Stimulated activated naive CD8-positive, alpha-beta T cell treated with anti-CD3 and anti-CD28 coated beads, Interleukin-15, Interleukin-2, amounts not matched to agents 100 ng/mL and 50 ng/mL, for 24 hours (primary cell): ENCODE data around the gene NOTCH1.

Experiments
- H3K27ac Mint-ChIP-seq: one replicate; pipeline ENCODE4 v1.8.0; 2021; ENCODE audit warnings: mild to moderate bottlenecking, mixed read lengths
- H3K27me3 Mint-ChIP-seq: one replicate; pipeline ENCODE4 v1.8.0; 2021; ENCODE audit warnings: mixed read lengths
- H3K36me3 Mint-ChIP-seq: one replicate; pipeline ENCODE4 v1.8.0; 2021; ENCODE audit warnings: low read depth, mixed read lengths
- H3K4me1 Mint-ChIP-seq: one replicate; pipeline ENCODE4 v1.8.0; 2021; ENCODE audit warnings: low read depth, mixed read lengths
- H3K4me3 Mint-ChIP-seq: one replicate; pipeline ENCODE4 v1.8.0; 2021; ENCODE audit warnings: mild to moderate bottlenecking, mixed read lengths
- H3K9me3 Mint-ChIP-seq: one replicate; pipeline ENCODE4 v1.8.0; 2021; ENCODE audit warnings: mixed read lengths

The NOTCH1 gene

GRCh38 chr9:136545965-136546696, at the start of gene NOTCH1:
Gene NOTCH1 (minus strand): TSS chr9:136546048. CDS start chr9:136545786, 262 bp downstream.
- peak within 1 kb of the TSS; percentile 83 for H3K27ac Mint-ChIP-seq
- peak within 1 kb of the TSS; percentile 92 for H3K4me3 Mint-ChIP-seq
- H3K9me3 Mint-ChIP-seq: no peaks in the 10 kb centered on the region
- peaks cover 15% of the 10 kb centered on the region for H3K36me3 Mint-ChIP-seq
- peaks cover 40% of the 10 kb centered on the region for H3K4me1 Mint-ChIP-seq
- H3K27me3 Mint-ChIP-seq: no peaks in the 10 kb centered on the region

GRCh38 chr9:136594492-136594891, 48.6 kb upstream of the NOTCH1 start:
- H3K9me3 Mint-ChIP-seq: no peaks in the 10 kb centered on the region
- no peak overlapping the region for H3K4me3 Mint-ChIP-seq
- peak overlapping the region; percentile 12 for H3K27ac Mint-ChIP-seq
- no peaks in the 10 kb centered on the region for H3K27me3 Mint-ChIP-seq
- no peaks in the 10 kb centered on the region for H3K4me1 Mint-ChIP-seq
- H3K36me3 Mint-ChIP-seq: no peaks in the 10 kb centered on the region

- Mint-ChIP-seq H3K27ac (no peak overlapping the region), H3K9me3 (no peaks in the 10 kb centered on the region), H3K36me3 (no peaks in the 10 kb centered on the region), H3K27me3 (no peaks in the 10 kb centered on the region), H3K4me1 (peaks cover 8% of the 10 kb centered on the region), H3K4me3 (no peak overlapping the region)
Measured at GRCh38 chr9:136593581-136593980, 47.7 kb upstream of the NOTCH1 start.

- H3K9me3 Mint-ChIP-seq: no peaks in the 10 kb centered on the region
- peaks cover 15% of the 10 kb centered on the region for H3K4me1 Mint-ChIP-seq
- no peaks in the 10 kb centered on the region for H3K36me3 Mint-ChIP-seq
- H3K27ac Mint-ChIP-seq: no peak overlapping the region
- no peak overlapping the region for H3K4me3 Mint-ChIP-seq
- no peaks in the 10 kb centered on the region for H3K27me3 Mint-ChIP-seq
Measured at GRCh38 chr9:136592666-136593065, 46.8 kb upstream of the NOTCH1 start.

GRCh38 chr9:136590821-136591752, 45.2 kb upstream of the NOTCH1 start:
- Mint-ChIP-seq H3K9me3 (no peaks in the 10 kb centered on the region), H3K36me3 (no peaks in the 10 kb centered on the region), H3K27me3 (peaks cover 2% of the 10 kb centered on the region), H3K4me1 (peaks cover 18% of the 10 kb centered on the region), H3K4me3 (no peak overlapping the region), H3K27ac (no peak overlapping the region)

- peaks cover 18% of the 10 kb centered on the region for H3K4me1 Mint-ChIP-seq
- no peaks in the 10 kb centered on the region for H3K9me3 Mint-ChIP-seq
- no peak overlapping the region for H3K4me3 Mint-ChIP-seq
- H3K27me3 Mint-ChIP-seq: peaks cover 2% of the 10 kb centered on the region
- no peak overlapping the region for H3K27ac Mint-ChIP-seq
- H3K36me3 Mint-ChIP-seq: no peaks in the 10 kb centered on the region
Measured at GRCh38 chr9:136589766-136590763, 44.2 kb upstream of the NOTCH1 start.

GRCh38 chr9:136588663-136589464, 43.0 kb upstream of the NOTCH1 start:
- peaks cover 2% of the 10 kb centered on the region for H3K27me3 Mint-ChIP-seq
- H3K4me1 Mint-ChIP-seq: peaks cover 18% of the 10 kb centered on the region
- H3K9me3 Mint-ChIP-seq: no peaks in the 10 kb centered on the region
- no peaks in the 10 kb centered on the region for H3K36me3 Mint-ChIP-seq
- peak overlapping the region; percentile 21 for H3K27ac Mint-ChIP-seq
- no peak overlapping the region for H3K4me3 Mint-ChIP-seq

GRCh38 chr9:136587944-136588662, 42.3 kb upstream of the NOTCH1 start:
- Mint-ChIP-seq H3K27me3 (peaks cover 2% of the 10 kb centered on the region), H3K4me3 (no peak overlapping the region), H3K9me3 (no peaks in the 10 kb centered on the region), H3K27ac (peak overlapping the region; percentile 21), H3K4me1 (peaks cover 18% of the 10 kb centered on the region), H3K36me3 (no peaks in the 10 kb centered on the region)

- Mint-ChIP-seq H3K4me1 (peaks cover 18% of the 10 kb centered on the region), H3K27me3 (peaks cover 2% of the 10 kb centered on the region), H3K4me3 (no peak overlapping the region), H3K36me3 (no peaks in the 10 kb centered on the region), H3K9me3 (no peaks in the 10 kb centered on the region), H3K27ac (no peak overlapping the region)
Measured at GRCh38 chr9:136587145-136587943, 41.5 kb upstream of the NOTCH1 start.

- Mint-ChIP-seq H3K4me1 (peaks cover 18% of the 10 kb centered on the region), H3K36me3 (no peaks in the 10 kb centered on the region), H3K4me3 (no peak overlapping the region), H3K27ac (no peak overlapping the region), H3K27me3 (peaks cover 2% of the 10 kb centered on the region), H3K9me3 (no peaks in the 10 kb centered on the region)
Measured at GRCh38 chr9:136586391-136586953, 40.6 kb upstream of the NOTCH1 start.

- Mint-ChIP-seq H3K4me3 (no peak overlapping the region), H3K4me1 (peaks cover 18% of the 10 kb centered on the region), H3K27me3 (peaks cover 2% of the 10 kb centered on the region), H3K27ac (no peak overlapping the region), H3K9me3 (no peaks in the 10 kb centered on the region), H3K36me3 (no peaks in the 10 kb centered on the region)
Measured at GRCh38 chr9:136585531-136586120, 39.8 kb upstream of the NOTCH1 start.

- Mint-ChIP-seq H3K4me1 (peaks cover 18% of the 10 kb centered on the region), H3K36me3 (no peaks in the 10 kb centered on the region), H3K4me3 (no peak overlapping the region), H3K27ac (no peak overlapping the region), H3K27me3 (peaks cover 2% of the 10 kb centered on the region), H3K9me3 (no peaks in the 10 kb centered on the region)
Measured at GRCh38 chr9:136584934-136585333, 39.1 kb upstream of the NOTCH1 start.
